HTERT RPE-1 (cell line): ENCODE results near the gene ACCSL.

ENCODE experiments used
- in situ Hi-C: fragments of 300-500 bp; cut with MboI; formaldehyde crosslinking; loops from 4 replicates; pipeline ENCODE4 v1.14.3; 2020; ENCODE audit warnings: low sequenced_read_pairs

The ACCSL gene

DNA sequence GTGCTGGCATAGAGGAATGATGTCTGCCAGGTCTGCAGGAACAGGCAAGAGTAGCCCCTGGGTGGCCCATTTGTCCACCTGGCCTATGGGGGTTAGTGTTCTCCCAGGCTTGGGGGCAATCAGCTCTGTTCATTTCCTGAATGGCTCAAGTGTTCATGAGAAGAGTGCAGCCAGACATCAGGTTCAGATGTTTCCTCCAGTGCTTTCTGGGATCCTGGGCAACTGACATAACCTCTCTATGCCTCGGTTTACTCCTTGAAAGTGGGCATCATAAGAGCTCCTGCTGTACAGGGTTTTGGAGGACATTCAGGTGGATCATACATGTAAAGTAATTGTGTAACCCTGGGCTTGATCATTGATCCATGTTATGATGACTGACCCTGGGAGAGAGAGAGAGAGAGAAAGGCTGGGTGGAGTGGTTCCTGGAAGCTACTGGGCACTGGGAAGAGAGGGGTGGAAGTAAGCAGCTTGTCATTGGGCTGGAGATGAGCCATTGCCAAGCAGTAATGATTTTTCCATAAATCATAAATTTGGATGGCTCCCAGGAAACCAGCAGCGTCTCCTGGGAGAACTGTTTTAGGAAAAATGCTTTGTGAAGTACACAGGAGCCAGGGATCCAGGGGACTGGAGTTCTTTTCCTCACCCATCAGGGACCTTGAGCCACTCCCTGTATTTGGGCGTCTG, 30.2 kb upstream of the ACCSL start:
- in situ Hi-C loops: no loop called here

GRCh38 chr11:44018127-44018521, 29.7 kb upstream of the ACCSL start:
- in situ Hi-C loops: no loop called here

GRCh38 chr11:44018829-44019228, 29.0 kb upstream of the ACCSL start:
- in situ Hi-C loops: no loop called here

DNA sequence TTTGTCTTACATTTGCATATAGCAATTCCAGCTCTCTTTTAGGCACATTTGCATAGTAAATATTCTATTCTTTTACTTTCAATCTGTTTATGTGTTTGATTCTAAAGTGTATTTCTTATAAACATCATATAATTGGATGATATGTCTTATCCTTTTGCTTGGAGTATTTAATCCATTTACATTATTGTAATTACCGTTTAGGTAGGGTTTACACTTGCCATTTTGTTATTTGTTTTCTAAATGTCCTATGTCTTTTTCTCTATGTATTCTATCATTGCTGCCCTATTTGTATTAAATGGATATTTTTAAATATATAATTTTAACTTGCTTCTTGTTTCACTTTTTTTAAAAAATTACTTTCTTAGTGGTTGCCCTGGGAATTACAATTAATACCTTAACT, 22.8 kb upstream of the ACCSL start:
- in situ Hi-C loops: no loop called here

- in situ Hi-C loops: no loop called here
These were observed 22.1 kb upstream of the ACCSL start for GRCh38 chr11:44025727-44026126.

DNA sequence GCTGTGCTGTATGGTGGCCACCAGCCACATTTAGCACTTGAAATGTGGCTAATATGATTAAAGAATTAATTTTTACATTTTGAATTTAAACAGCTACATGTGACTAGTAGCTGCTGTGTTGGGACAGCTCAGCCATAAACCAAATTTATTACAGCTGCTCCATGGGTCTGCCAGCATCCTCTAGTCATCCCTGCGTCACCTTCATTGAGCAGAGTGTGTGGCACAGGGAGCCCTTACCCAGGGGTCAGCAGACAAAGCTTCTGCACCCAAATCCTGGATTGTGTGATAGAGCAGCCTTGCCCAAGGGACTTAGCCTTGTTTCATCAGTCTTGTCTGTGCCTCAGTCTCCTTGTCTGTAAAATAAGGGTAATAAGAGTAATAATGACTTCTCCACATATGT, 19.4 kb upstream of the ACCSL start:
- in situ Hi-C loops: no loop called here

DNA sequence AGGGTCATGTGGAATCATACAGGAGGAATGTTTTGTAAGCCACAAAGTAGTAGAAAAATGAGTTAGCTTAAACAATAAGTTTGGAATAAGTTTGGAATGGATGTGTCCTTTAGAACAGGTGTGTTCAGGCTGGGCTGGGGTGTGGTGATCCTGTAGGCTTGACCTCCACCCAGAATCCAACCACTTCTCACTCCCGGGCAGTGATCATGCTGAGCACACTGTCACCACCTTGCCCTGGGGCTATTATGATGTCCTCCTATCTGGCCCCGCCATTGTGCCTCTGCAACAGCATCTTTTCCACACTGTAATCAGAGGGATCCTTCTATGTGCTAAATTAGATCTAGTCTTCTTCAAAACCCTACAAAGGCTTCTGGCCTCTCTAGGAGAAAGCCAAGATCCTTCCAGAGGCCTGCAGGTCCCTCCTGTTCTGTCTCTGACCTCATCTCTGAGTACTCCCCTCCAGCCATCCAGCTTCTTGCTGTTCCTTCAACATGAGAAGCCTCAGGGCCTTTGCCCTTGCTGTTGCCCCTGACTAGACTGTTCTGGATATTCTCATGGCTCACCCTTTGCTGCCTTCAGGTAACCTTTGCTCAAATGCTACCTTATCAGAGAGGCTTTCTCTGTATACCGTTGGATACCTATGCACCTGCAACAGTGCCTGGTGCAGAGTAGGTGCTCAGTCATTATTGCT, 18.8 kb upstream of the ACCSL start:
- in situ Hi-C loops: no loop called here

DNA sequence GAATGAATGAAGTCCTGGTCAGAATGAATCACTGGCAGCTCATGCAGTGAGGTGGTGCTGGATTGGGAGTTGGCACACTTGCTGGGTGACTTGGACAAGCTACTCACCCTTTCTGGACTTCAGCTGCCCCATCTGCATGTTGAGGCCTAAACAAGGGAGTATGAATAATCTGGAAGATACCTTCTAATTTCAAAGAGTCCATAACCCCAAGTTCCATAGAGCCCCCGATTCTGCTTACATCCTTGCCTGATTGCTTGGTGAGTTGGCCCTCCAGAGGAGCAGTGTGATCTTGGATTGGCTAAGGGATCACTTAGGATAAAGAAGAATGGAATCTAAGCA, 18.3 kb upstream of the ACCSL start:
- in situ Hi-C loops: no loop called here

DNA sequence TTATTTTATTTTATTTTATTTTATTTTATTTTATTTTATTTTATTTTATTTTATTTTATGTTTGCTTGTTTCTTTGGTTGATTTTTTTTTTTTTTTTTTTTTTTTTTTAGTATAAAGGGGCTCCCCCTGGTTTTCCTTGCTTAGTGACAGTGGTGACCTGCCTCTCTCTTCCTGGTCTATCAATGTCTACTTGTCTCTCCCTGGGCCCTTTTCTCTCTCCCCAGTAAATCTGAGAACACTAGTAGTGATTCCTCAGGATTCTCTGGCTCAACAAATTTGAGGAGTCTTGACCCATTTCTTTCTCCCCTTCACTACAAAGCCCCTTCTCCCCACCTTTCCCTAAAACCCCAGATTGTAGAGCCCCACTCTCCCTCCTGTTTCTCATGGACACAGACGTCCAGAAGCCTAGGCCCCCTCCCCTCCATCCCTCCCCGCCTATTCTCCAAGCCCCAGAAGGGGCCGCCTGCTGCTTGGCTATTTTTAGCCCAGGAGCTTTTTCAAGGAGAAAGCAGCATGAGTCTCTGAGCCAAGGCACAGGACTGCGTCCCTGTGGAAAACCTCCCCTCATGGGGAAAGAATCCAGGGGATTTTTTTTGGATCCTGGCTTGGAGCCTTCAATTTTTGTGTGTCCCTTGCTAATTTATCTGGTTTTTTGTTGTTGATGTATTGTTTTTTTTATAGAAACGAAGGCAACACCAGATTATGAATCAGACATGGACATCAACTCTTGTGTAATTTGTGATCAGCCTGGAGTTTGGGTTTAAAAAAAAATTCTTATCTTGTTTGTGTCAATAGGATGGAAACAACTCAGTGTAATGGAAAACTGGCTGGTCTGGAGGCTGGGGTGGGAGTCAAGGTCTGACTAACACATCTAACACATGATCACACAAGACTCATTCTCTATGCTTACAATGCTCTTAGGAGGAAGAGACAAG, 17.5 kb upstream of the ACCSL start:
- in situ Hi-C loops: no loop called here

DNA sequence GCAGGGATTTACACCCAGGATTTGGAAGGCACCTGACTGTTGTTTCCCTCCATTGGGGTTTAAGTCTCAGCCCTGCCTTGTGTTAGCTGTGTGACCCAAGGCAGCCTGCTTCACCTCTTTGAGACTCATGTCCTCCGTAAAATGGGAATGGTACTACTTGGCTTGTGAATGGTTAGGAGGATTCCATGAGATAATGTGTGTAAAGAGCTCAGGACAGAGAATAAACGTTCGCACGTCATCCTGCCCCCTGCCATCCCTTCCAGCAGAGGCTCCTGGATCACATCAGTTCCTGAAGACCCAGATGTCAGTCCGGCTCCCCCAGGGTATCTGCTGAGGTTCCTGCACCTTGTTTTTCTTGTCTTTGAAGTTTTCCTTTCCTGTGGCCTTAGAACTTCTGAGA, 16.8 kb upstream of the ACCSL start:
- in situ Hi-C loops: no loop called here

DNA sequence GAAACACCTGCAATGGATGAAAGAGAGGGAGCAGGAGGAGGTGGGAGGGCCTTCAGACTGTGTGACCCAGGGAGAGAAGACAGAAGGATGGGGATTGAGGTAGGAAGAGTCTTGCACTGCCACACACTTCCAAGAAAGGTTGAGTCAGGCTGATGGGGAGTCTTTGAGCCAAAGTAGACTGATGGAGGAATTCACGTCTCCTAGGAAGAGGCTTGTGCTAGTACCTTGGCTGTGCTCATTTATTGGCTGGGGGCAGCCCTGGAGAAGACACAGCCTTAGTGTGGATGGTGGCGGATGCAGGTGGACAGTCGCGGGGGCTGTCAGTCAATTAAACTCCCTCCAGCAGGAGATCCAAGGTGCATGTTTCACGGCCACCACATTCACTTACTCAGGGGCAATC, 16.2 kb upstream of the ACCSL start:
- in situ Hi-C loops: no loop called here

GRCh38 chr11:44032299-44033085, 15.3 kb upstream of the ACCSL start:
- in situ Hi-C loops: no loop called here

DNA sequence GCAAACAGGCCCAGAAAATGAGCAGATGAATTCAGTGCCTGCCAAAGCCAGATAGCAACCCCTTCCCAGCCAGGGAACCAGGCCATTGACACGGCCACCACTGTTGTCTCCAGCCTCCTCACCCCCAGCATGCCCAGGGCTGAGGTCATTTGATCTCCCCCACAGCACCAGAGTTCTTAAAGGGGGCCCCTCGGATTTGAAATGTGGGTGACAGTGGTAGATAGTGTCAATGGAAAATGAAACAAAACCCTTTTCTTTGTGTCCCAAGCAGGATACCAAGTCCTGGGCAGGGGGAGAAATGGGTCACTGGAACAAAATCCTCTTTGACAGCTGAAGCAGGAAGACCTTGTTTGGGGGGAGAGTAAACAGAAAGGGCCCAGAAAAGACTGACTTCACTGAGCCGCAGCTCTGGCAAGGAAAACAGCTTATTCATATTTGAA, 14.3 kb upstream of the ACCSL start:
- in situ Hi-C loops: no loop called here

GRCh38 chr11:44033856-44034255, 13.9 kb upstream of the ACCSL start:
- in situ Hi-C loops: no loop called here

- in situ Hi-C loops: no loop called here
These were observed 13.1 kb upstream of the ACCSL start for GRCh38 chr11:44034639-44035038.

DNA sequence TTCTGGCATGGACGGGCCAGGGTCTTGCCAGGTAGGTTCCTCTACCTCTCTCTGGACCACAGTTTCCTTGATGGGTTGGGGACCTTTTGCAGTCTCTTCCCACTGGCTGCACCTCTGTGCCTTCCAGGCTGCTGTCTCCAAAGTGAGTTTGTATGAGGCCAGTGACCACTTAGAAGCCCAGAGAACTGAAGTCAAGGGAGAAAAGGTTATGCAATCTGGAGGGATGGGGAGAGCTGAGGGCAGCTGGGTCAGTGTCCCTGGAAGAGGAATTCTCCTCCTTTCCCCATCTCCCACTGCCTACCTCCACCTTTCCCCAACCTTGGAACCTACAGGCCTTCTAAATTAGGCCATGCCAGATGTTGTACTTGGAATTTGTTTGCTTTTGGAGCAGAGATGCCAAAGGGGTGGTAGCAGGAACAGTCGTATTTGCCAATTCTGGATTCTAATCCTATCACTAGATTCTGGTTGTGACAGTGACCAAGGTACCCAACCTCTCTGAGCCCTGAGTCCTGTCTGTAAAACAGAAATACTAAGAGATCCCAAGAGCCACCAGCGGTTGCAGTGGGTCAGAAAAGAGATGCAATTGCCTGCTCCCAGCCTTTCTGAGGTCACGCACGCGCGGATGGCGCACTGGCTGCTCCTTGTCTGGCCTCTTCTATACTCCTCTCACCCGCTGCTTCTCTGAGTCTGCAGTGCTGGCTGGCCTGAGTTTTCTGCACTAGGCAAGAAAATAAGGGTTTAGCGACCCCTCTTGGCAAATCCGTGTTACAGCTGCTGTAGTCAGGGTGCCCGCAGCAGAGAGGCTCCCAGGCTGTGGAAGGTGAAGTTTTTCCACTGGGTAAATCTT, 10.7 kb upstream of the ACCSL start:
- in situ Hi-C loops: no loop called here

DNA sequence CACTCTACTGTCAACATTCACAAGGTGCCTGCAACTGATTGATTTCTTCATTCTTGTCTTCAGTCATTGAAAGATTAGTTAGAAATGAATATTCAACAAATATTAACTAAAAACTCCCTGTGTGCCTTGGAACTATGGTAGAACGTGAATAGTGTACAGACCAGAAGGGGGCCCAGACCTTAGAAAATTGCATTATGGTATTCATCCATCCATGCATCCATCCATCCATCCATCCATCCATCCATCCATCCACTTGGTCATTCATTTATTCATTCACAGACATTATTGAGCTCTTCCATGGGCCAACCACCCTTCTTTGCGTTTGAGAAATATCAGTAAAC, 10.2 kb upstream of the ACCSL start:
- in situ Hi-C loops: no loop called here

- in situ Hi-C loops: no loop called here
These were observed 4.6 kb upstream of the ACCSL start for GRCh38 chr11:44043157-44043556.

GRCh38 chr11:44046182-44046581, 1.6 kb upstream of the ACCSL start:
- in situ Hi-C loops: no loop called here

DNA sequence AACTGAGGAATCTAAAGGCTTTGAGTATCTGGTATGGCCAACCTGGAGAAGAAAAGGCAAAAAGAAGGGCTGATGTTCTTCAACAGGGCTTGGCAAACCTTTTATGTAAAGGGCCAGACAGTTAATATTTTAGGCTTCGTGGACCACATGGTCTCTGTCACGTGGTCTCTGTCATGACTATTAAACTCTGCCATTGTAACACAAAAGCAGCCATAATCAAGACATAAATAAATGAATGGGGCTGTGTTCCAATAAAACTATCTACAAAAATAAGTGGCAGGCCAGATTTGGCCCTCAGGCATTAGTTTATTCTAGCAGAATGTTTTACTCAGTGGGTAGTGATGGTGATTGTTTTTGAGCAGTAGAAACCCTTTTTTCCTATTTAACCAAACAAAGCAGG, 483 bp upstream of the ACCSL start:
- in situ Hi-C loops: no loop called here
